ENCODE measurements around the gene ADRA2B.

DNA sequence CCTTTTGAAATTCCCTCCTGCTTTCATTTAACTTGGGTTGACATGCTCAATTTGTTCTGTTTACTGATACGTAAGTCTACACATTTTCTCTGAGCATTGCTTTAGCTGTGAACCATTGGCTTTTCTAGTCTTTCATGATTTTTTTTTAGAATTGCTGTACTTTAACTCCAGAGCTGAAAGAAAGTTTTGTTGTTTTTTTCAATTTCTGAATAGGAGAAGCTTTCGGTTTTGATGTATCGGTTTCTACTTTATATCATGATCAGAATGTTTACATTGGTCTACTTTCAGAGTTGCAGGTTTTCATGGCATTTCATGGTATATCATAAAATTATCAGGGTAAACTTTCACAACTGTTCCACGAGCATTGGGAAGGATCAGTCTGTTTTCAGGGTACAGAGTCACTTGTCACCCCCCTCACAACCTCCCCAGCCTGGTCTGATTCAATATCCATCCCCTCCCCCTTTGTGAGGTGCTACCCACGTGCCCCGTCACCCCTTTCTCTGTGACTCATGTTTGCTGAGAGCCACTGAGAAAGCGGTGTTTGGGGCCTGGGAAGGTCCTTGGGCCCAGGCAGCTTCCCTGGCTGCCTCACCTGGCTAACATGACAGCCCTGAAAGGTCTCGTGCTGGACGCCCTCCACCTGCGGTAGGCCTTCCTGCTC lies 14.9 kb upstream of the ADRA2B start:
- no peak for TF ChIP-seq CTCF (IDR thresholded peaks at IDR 0.05)
- TF ChIP-seq POLR2A (IDR thresholded peaks at IDR 0.05) = no peak
